A549 (cell line): Measurements from ENCODE around the gene TMEM141. TPM values are rescaled to one million over a fixed set of nuclear protein-coding genes. Genes with fewer than 3 reads are reported as not detected.

Experiments
- ATAC-seq, 2 experiments: fragments of 200-7000 bp in 1 of 2; fragments of >200 bp in 1 of 2; cut with Nextera tagmentation in 1 of 2; cut with Tn5 transposase in 1 of 2; 3 replicates each; pipeline versions ENCODE4 v1.8.0 to v1.9.1; 2018 to 2020; ENCODE audit warnings: mild to moderate bottlenecking in 1 of 2, moderate library complexity in 1 of 2
- CTCF ChIA-PET: fragments of 300-600 bp; sonication (Branson Sonifier 250); formaldehyde crosslinking; extraction: SDS; loops from one replicate; lab custom pipeline; 2021; ENCODE audit warnings: antibody characterized with exemption, inconsistent platforms; lab: Yijun Ruan, JAX
- POLR2A ChIA-PET: fragments of 350-600 bp; formaldehyde crosslinking; extraction: SDS; loops from one replicate; lab custom pipeline; 2021; ENCODE audit warnings: antibody characterized with exemption, inconsistent platforms; lab: Yijun Ruan, JAX
- DNase-seq, 2 experiments: peaks; one replicate each; pipeline versions ENCODE4 v3.0.0 to v3.0.0-alpha.2; 2011 to 2016; ENCODE audit warnings: low read depth in 1 of 2, low spot score in 1 of 2
- FAIRE-seq: peaks from 2 replicates; lab custom pipeline; 2011; peaks lifted over from hg19 to GRCh38; lab: Jason Lieb, UNC
- H3K27ac ChIP-seq, 2 experiments: fragments of >200 bp; sonication (Bioruptor Twin); formaldehyde crosslinking; 3 replicates each; pipeline ENCODE4 v1.5.1; 2016 to 2017
- H3K4me1 ChIP-seq: fragments of >200 bp; sonication (Bioruptor Twin); formaldehyde crosslinking; 3 replicates; pipeline ENCODE4 v1.6.1; 2016
- H3K4me2 ChIP-seq: fragments of >200 bp; sonication (Bioruptor Twin); formaldehyde crosslinking; 3 replicates; pipeline ENCODE4 v1.6.1; 2016
- H3K4me3 ChIP-seq: fragments of >200 bp; sonication (Bioruptor Twin); formaldehyde crosslinking; 3 replicates; pipeline ENCODE4 v1.5.1; 2016
- H3K9me3 ChIP-seq: fragments of >200 bp; sonication (Bioruptor Twin); formaldehyde crosslinking; 3 replicates; pipeline ENCODE4 v1.6.1; 2016
- BHLHE40 ChIP-seq: IDR thresholded peaks from 2 replicates; pipeline ENCODE4 v1.6.1; 2012; ENCODE audit warnings: low read depth, low read length, inconsistent platforms
- CBX2 ChIP-seq: fragments of 200-600 bp; sonication (generic); IDR thresholded peaks from 2 replicates; pipeline ENCODE4 v1.6.1; 2016; ENCODE audit warnings: low read depth, mild to moderate bottlenecking, borderline replicate concordance
- FOSB ChIP-seq: fragments of 250-450 bp; sonication (Bioruptor Pico); IDR thresholded peaks from 2 replicates; pipeline ENCODE4 v1.5.0; 2020; ENCODE audit warnings: mild to moderate bottlenecking, moderate library complexity
- FOXS1 ChIP-seq: fragments of 250-450 bp; sonication (Bioruptor Pico); IDR thresholded peaks from 2 replicates; pipeline ENCODE4 v1.5.0; 2020; ENCODE audit warnings: mild to moderate bottlenecking, moderate library complexity
- GATA3 ChIP-seq: IDR thresholded peaks from 2 replicates; pipeline ENCODE4 v1.6.1; 2012; ENCODE audit warnings: borderline replicate concordance
- HDAC2 ChIP-seq: fragments of 200-600 bp; sonication (generic); IDR thresholded peaks from 2 replicates; pipeline ENCODE4 v1.6.1; 2016
- HEYL ChIP-seq: fragments of 250-450 bp; sonication (Bioruptor Pico); IDR thresholded peaks from 2 replicates; pipeline ENCODE4 v1.8.0; 2021; ENCODE audit warnings: mild to moderate bottlenecking, moderate library complexity
- HMGXB4 ChIP-seq: fragments of 250-450 bp; sonication (Bioruptor Pico); IDR thresholded peaks from 2 replicates; pipeline ENCODE4 v1.5.0; 2021; ENCODE audit warnings: mild to moderate bottlenecking, moderate library complexity, borderline replicate concordance
- JUN ChIP-seq, 2 experiments: fragments of >200 bp; sonication (Bioruptor Twin); formaldehyde crosslinking; IDR thresholded peaks; 2 replicates in 1 of 2; 3 replicates in 1 of 2; pipeline ENCODE4 v1.6.1; 2016 to 2017
- KDM1A ChIP-seq: fragments of 200-600 bp; sonication (generic); IDR thresholded peaks from 2 replicates; pipeline ENCODE4 v1.6.1; 2016; ENCODE audit warnings: low read depth, mild to moderate bottlenecking
- MAFK ChIP-seq: fragments of 450-650 bp; IDR thresholded peaks from 2 replicates; pipeline ENCODE4 v1.6.1; 2014; ENCODE audit not compliant: partially characterized antibody
- NFE2L2 ChIP-seq: fragments of 150-350 bp; conservative IDR thresholded peaks from 2 replicates; pipeline ENCODE4 v1.6.1; 2014; ENCODE audit warnings: low read length
- PHF8 ChIP-seq: fragments of 200-600 bp; sonication (generic); IDR thresholded peaks from 2 replicates; pipeline ENCODE4 v1.6.1; 2016; ENCODE audit warnings: low read depth, mild to moderate bottlenecking, antibody characterized with exemption, moderate library complexity, borderline replicate concordance
- POLR2A ChIP-seq: IDR thresholded peaks from 2 replicates; pipeline ENCODE4 v1.6.1; 2012; ENCODE audit warnings: mild to moderate bottlenecking, low read length
- POLR2AphosphoS2 ChIP-seq: conservative IDR thresholded peaks from 2 replicates; pipeline ENCODE4 v1.6.1; 2012; ENCODE audit warnings: low read length, improper control_type of control experiment, inconsistent platforms
- RNF2 ChIP-seq: fragments of 200-600 bp; sonication (generic); IDR thresholded peaks from 2 replicates; pipeline ENCODE4 v1.6.1; 2016; ENCODE audit warnings: low read depth, mild to moderate bottlenecking, antibody characterized with exemption, moderate library complexity, borderline replicate concordance
- SREBF2 ChIP-seq: fragments of 450-650 bp; IDR thresholded peaks from 2 replicates; pipeline ENCODE4 v1.6.1; 2014; ENCODE audit warnings: mild to moderate bottlenecking, moderate library complexity
- TFCP2L1 ChIP-seq: fragments of 250-450 bp; sonication (Bioruptor Pico); IDR thresholded peaks from 2 replicates; pipeline ENCODE4 v1.5.0; 2021; ENCODE audit warnings: mild to moderate bottlenecking
- TP53 ChIP-seq: fragments of 250-450 bp; sonication (Bioruptor Pico); IDR thresholded peaks from 2 replicates; pipeline ENCODE4 v1.5.0; 2021; ENCODE audit warnings: mild to moderate bottlenecking, moderate library complexity
- WGBS: methylation state at CpG from one replicate; pipeline ENCODE4 v1.1.6; 2017; ENCODE audit errors: missing lambda C conversion rate; 5-methylcytosine and 5-hydroxymethylcytosine counted together
- polyA plus RNA-seq, 4 experiments: library from polyadenylated mRNA; depleted of rRNA in 3 of 4; stranded (reverse); fragments of >200 nt; fragmentation: RNase III in 1 of 4; extraction: RNeasy Plus Mini Kit Qiagen cat#74134 plus additional on column Dnase treatment in 1 of 4; gene quantifications; 2 replicates in 3 of 4; 3 replicates in 1 of 4; pipeline ENCODE4 v1.2.3, GENCODE V29; 2011 to 2017
- TF ChIP-seq, protein P1 (sequence below): IDR thresholded peaks from 2 replicates; pipeline ENCODE4 v1.6.1; 2012

The TMEM141 gene
- polyA plus RNA-seq, 2 of the 4 experiments (the other 2 are of a cell fraction) = 64.5 to 70.7 TPM

- ChIA-PET CTCF (interaction anchor here (0.6 to 5.7 kb wide), 20 partner anchors 11 to 333 kb away, joined by 3 to 110 read pairs (median 5); partner anchors contain the start of genes AJM1 and RABL6), POLR2A (interaction anchor here (1.9 kb wide), 1 partner anchor 65 kb away, joined by 7 read pairs; no protein-coding TSS in a partner anchor)
- FAIRE-seq (no peak), DNase-seq (peak in 1 of 2 experiments; percentile 36), ATAC-seq (no peak)
- Histone ChIP-seq H3K9me3 (no peaks in the 10 kb centered on the region), H3K4me3 (no peak overlapping the region), H3K4me1 (peaks cover 40% of the 10 kb centered on the region), H3K27ac (no peak overlapping the region), H3K4me2 (no peak overlapping the region)
- WGBS = 71% methylated on average over 16 of the region's 17 CpGs
- TF ChIP-seq HMGXB4 (CRISPR knock-in tag) = no peak
- no peak for TF ChIP-seq CBX2
- no peak for TF ChIP-seq FOSB (CRISPR knock-in tag)
These were observed 2.2 kb downstream of the TMEM141 start for GRCh38 chr9:136793086-136793946.

- Histone ChIP-seq H3K27ac (no peak overlapping the region), H3K4me3 (no peak overlapping the region), H3K4me2 (no peak overlapping the region), H3K9me3 (no peaks in the 10 kb centered on the region), H3K4me1 (peaks cover 37% of the 10 kb centered on the region)
- DNase-seq (no peak), ATAC-seq (no peak), FAIRE-seq (no peak)
- ChIA-PET POLR2A (interaction anchor here (1.9 kb wide), 1 partner anchor 66 kb away, joined by 7 read pairs; no protein-coding TSS in a partner anchor), CTCF (interaction anchor here (0.7 to 5.7 kb wide), 7 partner anchors 10 to 241 kb away, joined by 3 to 110 read pairs (median 6); partner anchors contain the start of genes AJM1 and RABL6)
- no peak for TF ChIP-seq KDM1A
- TF ChIP-seq MAFK = no peak
- no peak for TF ChIP-seq POLR2A
- TF ChIP-seq JUN (IDR thresholded peaks at IDR 0.05) = no peak
- TF ChIP-seq RNF2 = no peak
- TF ChIP-seq HEYL = no peak
- no peak for TF ChIP-seq SREBF2
- TF ChIP-seq GATA3 = no peak
- TF ChIP-seq TFCP2L1 (CRISPR knock-in tag) = no peak
- TF ChIP-seq, protein P1, sequence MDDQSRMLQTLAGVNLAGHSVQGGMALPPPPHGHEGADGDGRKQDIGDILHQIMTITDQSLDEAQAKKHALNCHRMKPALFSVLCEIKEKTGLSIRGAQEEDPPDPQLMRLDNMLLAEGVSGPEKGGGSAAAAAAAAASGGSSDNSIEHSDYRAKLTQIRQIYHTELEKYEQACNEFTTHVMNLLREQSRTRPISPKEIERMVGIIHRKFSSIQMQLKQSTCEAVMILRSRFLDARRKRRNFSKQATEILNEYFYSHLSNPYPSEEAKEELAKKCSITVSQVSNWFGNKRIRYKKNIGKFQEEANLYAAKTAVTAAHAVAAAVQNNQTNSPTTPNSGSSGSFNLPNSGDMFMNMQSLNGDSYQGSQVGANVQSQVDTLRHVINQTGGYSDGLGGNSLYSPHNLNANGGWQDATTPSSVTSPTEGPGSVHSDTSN = no peak
- no peak for TF ChIP-seq POLR2AphosphoS2
- no peak for TF ChIP-seq HDAC2
- no peak for TF ChIP-seq PHF8
- no peak for TF ChIP-seq TP53
- no peak for TF ChIP-seq FOXS1
- no peak for TF ChIP-seq HMGXB4 (CRISPR knock-in tag)
- TF ChIP-seq BHLHE40 = no peak
- TF ChIP-seq NFE2L2 = no peak
- 88% methylated on average over 13 of the region's 14 CpGs for WGBS
These were observed 3.3 kb downstream of the TMEM141 start for GRCh38 chr9:136794281-136794999.
